ENCODE data around the gene TMEM42.
"Not testable (repeated sequence)": the region's sequence is repeated elsewhere in the genome, so short reads cannot be mapped to it uniquely, and the experiment has no call there.

TMEM42 gene

GRCh38 chr3:44861412-44862225 lies at the start of gene TMEM42:
TMEM42 (plus strand) TSS chr3:44861912; CDS start chr3:44861925, 13 bp downstream.
- peak; percentile 88 for DNase-seq

- no peak for DNase-seq
Observed at GRCh38 chr3:44814751-44815150, 47.0 kb upstream of the TMEM42 start.

GRCh38 chr3:44816334-44816733 lies 45.4 kb upstream of the TMEM42 start:
- DNase-seq = not testable (repeated sequence)

GRCh38 chr3:44821206-44821605 lies 40.5 kb upstream of the TMEM42 start:
- not testable (repeated sequence) for DNase-seq

GRCh38 chr3:44825264-44825925 lies 36.3 kb upstream of the TMEM42 start:
- no peak for DNase-seq

GRCh38 chr3:44827196-44827595 lies 34.5 kb upstream of the TMEM42 start:
- no peak for DNase-seq

- no peak for DNase-seq
Observed at GRCh38 chr3:44831232-44831631, 30.5 kb upstream of the TMEM42 start.

- no peak for DNase-seq
Observed at GRCh38 chr3:44832032-44832431, 29.7 kb upstream of the TMEM42 start.

GRCh38 chr3:44832965-44833364 lies 28.7 kb upstream of the TMEM42 start:
- no peak for DNase-seq

GRCh38 chr3:44833394-44833793 lies 28.3 kb upstream of the TMEM42 start:
- no peak for DNase-seq

- no peak for DNase-seq
Observed at GRCh38 chr3:44835684-44836083, 26.0 kb upstream of the TMEM42 start.

GRCh38 chr3:44842376-44842775 lies 19.3 kb upstream of the TMEM42 start:
- no peak for DNase-seq

GRCh38 chr3:44845528-44846520 lies 15.9 kb upstream of the TMEM42 start:
- no peak for DNase-seq

- no peak for DNase-seq
Observed at GRCh38 chr3:44848634-44849033, 13.1 kb upstream of the TMEM42 start.

GRCh38 chr3:44856663-44857062 lies 5.0 kb upstream of the TMEM42 start:
- not testable (repeated sequence) for DNase-seq

- no peak for DNase-seq
Observed at GRCh38 chr3:44860117-44860516, 1.6 kb upstream of the TMEM42 start.

- DNase-seq = no peak
Observed at GRCh38 chr3:44862226-44862637, 520 bp downstream of the TMEM42 start.

- DNase-seq = no peak
Observed at GRCh38 chr3:44865272-44866035, 3.7 kb downstream of the TMEM42 start.

- no peak for DNase-seq
Observed at GRCh38 chr3:44867421-44868111, 5.9 kb downstream of the TMEM42 start.

- no peak for DNase-seq
Observed at GRCh38 chr3:44870375-44871061, 8.8 kb downstream of the TMEM42 start.

GRCh38 chr3:44874308-44874707 lies 12.6 kb downstream of the TMEM42 start, which contains the start of gene TGM4:
TGM4 (plus strand) TSS chr3:44874608; CDS start chr3:44874679, 71 bp downstream.
- DNase-seq = no peak
